Right lobe of liver (tissue), 5 donors: ENCODE data around the gene SLC6A16. TPM values are rescaled to one million over a fixed set of nuclear protein-coding genes. Genes with fewer than 3 reads are reported as not detected.

Experiments
- microRNA-seq, 2 donors: library from miRNA; unstranded; fragments of <30 nt; microRNA quantifications; one replicate each; pipeline ENCODE4, GENCODE V29; 2019 to 2020
- small RNA-seq, 2 experiments: library from RNA; depleted of rRNA; stranded (forward); fragments of <200 nt; gene quantifications; one replicate each; pipeline ENCODE3, GENCODE V24; 2016
- total RNA-seq, 6 experiments: library from RNA; depleted of rRNA in 2 of 6; stranded (reverse); fragments of >200 nt in 2 of 6; fragmentation: NEBNext Ultra II Directional in 3 of 6; extraction: Animal tissue kit (Norgen Biotek cat#: 25700) in 3 of 6; gene quantifications; one replicate each; pipeline versions ENCODE4 v1.1.0 to v1.2.4, GENCODE V29; 2016 to 2023
- donor health status: DM: no; HTN: no; CAD: no.
- donor health status: DM: no; HTN: no; CAD: no.
- donor health status: DM: no; HTN: yes; CAD: no.
- donor health status: DM: no; HTN: yes; CAD: no.

SLC6A16 gene
- total RNA-seq, 6 experiments from 2014 or later, result 0.25 to 4.6 (median 2.4) TPM

Small RNA genes within 50 kb of the gene (microRNA-seq; reads per million reads assigned to microRNA genes)
- gene MIR4324, result 0 reads per million in 2 donors

Small RNA genes within 50 kb of the gene (small RNA-seq; reads per million reads assigned to genes)
- 0 reads per million in 2 experiments for gene MIR4324

Other genes starting within 250 kb of the SLC6A16 start
- 100 to 1,000 TPM in 5 of 6 experiments, 10 to 100 TPM in 1; 80.8 to 187 (median 123) TPM for gene SNRNP70, start 239.7 kb downstream of the SLC6A16 start, total RNA-seq
- 1 to 10 TPM; 1.5 to 4.3 (median 2.4) TPM for gene LIN7B, start 210.8 kb downstream of the SLC6A16 start, total RNA-seq
- gene C19orf73, start 206.0 kb downstream of the SLC6A16 start, total RNA-seq, result 1 to 10 TPM in 5 of 6 experiments, under 1 TPM in 1; 0.73 to 8.1 (median 1.5) TPM
- gene PPFIA3, start 205.6 kb downstream of the SLC6A16 start, total RNA-seq, result 1 to 10 TPM; 1.8 to 6.6 (median 3.1) TPM
- gene HRC, start 169.8 kb downstream of the SLC6A16 start, total RNA-seq, result under 1 TPM in 4 of 6 experiments, not detected in 2; 0.18 to 0.68 (median 0.19) TPM
- gene TRPM4, start 167.4 kb downstream of the SLC6A16 start, total RNA-seq, result 10 to 100 TPM in 5 of 6 experiments, 1 to 10 TPM in 1; 9.2 to 31.1 (median 14.3) TPM
- gene CD37, start 10.2 kb upstream of the SLC6A16 start, total RNA-seq, result 1 to 10 TPM; 1.1 to 5.0 (median 3.5) TPM
- 1 to 10 TPM; 3.3 to 8.9 (median 5.3) TPM for gene TEAD2, start 37.2 kb upstream of the SLC6A16 start, total RNA-seq
- gene DKKL1, start 38.7 kb upstream of the SLC6A16 start, total RNA-seq, result not detected
- gene KASH5, start 63.1 kb upstream of the SLC6A16 start, total RNA-seq, result under 1 TPM in 1 of 6 experiments, not detected in 5; 0.32 TPM
- gene PTH2, start 98.2 kb upstream of the SLC6A16 start, total RNA-seq, result not detected
- gene GFY, start 100.2 kb upstream of the SLC6A16 start, total RNA-seq, result not detected
- under 1 TPM in 1 of 6 experiments, not detected in 5; 0.13 TPM for gene SLC17A7, start 116.3 kb upstream of the SLC6A16 start, total RNA-seq
- 10 to 100 TPM; 37.4 to 57.7 (median 43.4) TPM for gene PIH1D1, start 126.6 kb upstream of the SLC6A16 start, total RNA-seq
- 10 to 100 TPM; 14.4 to 29.6 (median 19.8) TPM for gene ALDH16A1, start 128.0 kb upstream of the SLC6A16 start, total RNA-seq
- gene FLT3LG, start 149.0 kb upstream of the SLC6A16 start, total RNA-seq, result 1 to 10 TPM in 5 of 6 experiments, under 1 TPM in 1; 0.80 to 4.4 (median 2.3) TPM
- gene RPL13A, start 162.4 kb upstream of the SLC6A16 start, total RNA-seq, result 100 to 1,000 TPM; 675 to 992 (median 801) TPM
- 1,000 to 10,000 TPM in 2 of 6 experiments, 100 to 1,000 TPM in 4; 417 to 1,739 (median 617) TPM for gene RPS11, start 171.2 kb upstream of the SLC6A16 start, total RNA-seq
- 100 to 1,000 TPM; 123 to 335 (median 245) TPM for gene FCGRT, start 187.5 kb upstream of the SLC6A16 start, total RNA-seq
- gene RCN3, start 202.8 kb upstream of the SLC6A16 start, total RNA-seq, result 10 to 100 TPM in 3 of 6 experiments, 1 to 10 TPM in 3; 5.3 to 18.0 (median 10.9) TPM